HG02885 (cell line): ENCODE results near the gene CEP68.
"Not testable (repeated sequence)": the region's sequence is repeated elsewhere in the genome, so short reads cannot be mapped to it uniquely, and the experiment has no call there.

Experiments used
- ATAC-seq: cut with Tn5 transposase; IDR thresholded peaks from one replicate; pipeline ENCODE4 v1.9.1; 2021; ENCODE audit warnings: mild to moderate bottlenecking; ENCODE audit not compliant: unreplicated experiment, poor library complexity

The CEP68 gene

DNA sequence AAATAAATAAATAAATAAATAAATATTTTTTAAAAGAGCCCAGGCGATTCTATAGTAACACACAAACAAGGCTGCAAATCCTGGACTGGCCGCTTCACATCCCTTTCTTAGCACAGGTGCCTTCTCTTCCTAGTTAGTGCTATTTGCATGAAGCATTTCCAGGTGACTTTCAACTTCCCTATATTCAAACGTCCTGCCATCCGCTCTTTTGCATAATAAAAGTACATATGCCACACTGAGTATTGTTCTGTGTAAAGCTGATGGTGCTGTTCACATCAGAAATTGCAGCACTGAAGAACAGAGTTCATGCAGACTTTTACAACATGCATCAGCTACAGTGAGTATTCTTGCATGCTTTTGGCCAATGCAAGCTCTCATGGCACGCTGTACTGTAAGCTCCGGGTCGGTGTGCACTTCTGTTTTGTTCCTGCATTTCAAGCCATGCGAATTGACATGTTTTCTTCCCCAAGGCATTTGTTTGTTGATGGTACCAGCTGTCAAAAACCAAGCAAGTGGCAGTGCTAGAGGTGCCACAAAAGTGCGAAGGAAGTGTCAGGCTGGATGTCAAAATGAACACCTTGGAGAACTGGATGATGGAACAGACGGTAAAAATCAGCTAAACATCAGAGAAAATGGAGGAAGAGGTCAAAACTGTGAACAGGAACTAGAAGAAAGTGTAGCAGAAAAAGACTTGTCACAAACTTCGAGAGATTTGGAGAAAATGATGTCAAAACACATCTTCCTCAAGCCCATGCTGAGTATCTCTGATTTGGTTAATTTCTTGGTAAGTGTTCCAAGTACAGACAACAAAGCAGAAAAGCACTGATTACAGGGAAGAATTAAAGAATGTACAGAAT is 25.5 kb upstream of the CEP68 start:
- no peak for ATAC-seq

DNA sequence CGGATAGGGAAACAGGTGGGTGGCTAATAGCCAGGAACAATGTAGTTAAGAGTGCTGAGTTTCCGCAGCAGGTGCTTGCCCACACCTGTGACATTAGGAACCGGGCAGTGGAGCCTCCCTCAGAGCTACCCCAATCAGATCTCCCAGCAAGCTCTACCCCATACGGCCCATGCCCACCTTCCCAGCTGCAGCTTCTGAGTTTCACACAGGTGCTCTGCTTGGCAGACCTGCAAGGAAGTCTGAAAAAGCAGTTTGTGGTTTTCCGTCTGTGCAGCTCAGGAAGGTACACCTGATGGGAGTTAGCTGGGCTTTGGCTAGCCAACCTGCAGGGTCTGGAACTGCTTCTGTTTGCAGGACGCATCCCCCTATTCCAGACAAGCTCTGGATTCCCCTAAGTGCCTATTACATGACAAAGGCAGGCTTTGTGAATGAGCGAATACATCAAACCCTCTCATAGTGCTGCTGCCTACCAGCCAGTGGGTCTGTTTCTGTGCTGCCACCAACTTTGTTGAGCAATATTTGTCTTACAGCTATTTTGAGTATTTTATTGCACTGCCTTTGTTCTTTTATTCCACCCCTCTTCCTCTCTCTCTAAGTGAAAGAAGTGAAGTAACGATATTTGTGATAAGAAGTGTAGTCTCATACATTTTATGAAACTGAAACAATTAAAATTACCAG is 24.7 kb upstream of the CEP68 start:
- peak; percentile 40 for ATAC-seq

DNA sequence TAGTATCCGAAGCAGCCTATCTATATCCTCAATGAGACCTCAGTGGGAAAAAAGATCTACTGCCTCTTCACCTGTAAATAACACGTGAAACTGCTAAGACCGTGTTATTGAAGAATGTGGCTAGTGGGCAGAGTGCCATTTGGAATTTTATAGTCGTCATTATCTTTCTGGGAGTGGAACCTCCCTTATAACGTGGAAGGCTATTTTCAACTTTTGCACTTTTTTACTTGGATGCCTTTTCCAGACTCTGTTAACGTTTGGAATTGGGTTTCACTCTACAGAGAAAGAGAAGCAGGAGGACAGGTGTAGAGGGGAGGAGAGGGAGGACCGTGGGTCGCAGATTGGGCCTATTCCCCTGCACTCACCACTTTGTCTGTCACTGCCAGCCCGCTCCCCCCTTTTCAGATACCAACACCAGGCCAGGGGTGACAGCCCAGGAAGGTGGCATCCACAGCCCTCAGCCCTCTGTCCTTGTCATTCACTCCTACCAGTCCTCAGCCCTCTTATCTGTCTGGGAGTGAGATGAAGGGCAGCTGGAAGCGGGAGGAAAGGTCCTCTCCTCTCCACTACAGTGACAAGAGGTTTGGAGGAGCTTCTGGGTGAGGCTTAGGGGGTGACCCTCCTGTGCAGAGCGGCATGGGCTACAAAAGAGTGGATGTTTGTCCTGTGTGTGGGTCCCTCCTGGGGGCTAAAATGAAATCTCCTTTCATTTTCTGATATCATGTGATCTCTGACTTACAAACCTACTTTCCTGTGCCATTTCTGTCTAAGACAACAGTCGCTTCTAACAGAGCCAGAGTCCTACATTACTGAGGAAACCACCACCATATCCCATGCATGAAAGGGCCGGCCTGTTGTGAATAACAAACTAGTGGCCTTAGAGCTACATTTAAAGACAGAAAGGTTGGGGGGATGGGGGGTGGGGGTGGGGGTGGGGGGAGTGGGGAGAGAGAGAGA is 23.9 kb upstream of the CEP68 start:
- ATAC-seq, result no peak

DNA sequence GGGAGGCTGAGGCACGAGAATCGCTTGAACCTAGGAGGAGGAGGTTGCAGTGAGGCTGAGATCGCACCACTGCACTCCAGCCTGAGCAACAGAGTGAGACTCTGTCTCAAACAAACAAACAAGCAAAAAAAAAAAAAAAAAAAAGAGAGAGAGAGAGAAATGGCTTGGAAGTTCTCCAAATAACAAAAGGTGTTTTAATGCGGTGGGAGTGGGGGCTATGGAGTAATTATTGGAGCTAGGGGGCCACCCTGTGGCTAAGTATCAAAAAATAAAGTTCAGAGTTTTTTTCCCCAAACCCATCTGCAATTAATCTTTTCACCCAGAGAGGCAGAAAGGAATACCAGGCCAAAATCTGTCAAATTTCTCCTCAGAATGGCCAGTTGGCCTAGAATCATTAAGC is 23.0 kb upstream of the CEP68 start:
- no peak for ATAC-seq

DNA sequence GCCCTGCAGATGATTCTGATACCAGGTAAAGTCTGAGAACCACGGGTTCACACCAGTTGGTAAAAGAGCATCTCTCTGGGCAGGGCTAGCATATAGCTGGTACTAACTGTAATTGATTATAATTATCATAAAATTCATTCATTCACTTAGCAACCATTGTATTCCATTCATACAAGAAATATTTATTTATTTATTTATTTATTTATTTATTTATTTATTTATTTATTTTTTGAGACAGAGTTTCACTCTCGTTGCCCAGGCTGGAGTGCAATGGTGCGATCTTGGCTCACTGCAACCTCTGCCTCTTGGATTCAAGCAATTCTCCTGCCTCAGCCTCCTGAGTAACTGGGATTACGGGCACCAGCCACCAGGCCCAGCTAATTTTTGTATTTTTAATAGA is 22.5 kb upstream of the CEP68 start:
- not testable (repeated sequence) for ATAC-seq

DNA sequence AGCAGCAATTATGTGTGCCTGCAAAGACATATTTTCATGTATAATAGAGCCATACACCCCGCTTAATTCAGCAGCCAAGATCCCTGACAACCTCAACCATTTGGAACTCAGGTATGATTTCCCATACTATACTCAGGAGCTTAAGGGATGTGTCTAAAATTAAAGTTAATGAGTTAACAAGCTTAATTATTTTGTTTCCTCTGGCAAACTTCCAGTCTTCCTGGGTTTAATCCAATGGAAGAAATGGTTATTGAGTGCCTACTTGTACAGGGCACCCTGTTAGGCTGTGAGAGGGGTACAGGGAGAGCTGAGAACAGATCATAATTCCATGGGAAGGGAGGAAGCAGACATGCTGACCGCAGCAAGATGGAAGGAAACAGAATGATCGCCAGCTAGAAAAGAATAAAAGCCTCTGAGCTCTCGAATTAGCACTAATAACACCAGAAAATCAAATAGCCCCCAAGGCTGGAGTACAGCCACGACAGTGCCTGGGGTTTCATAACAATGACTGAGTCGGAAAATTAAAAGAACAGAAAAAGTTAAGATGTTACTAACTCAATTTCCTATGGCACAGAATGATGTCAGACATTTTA is 20.8 kb upstream of the CEP68 start:
- no peak for ATAC-seq

DNA sequence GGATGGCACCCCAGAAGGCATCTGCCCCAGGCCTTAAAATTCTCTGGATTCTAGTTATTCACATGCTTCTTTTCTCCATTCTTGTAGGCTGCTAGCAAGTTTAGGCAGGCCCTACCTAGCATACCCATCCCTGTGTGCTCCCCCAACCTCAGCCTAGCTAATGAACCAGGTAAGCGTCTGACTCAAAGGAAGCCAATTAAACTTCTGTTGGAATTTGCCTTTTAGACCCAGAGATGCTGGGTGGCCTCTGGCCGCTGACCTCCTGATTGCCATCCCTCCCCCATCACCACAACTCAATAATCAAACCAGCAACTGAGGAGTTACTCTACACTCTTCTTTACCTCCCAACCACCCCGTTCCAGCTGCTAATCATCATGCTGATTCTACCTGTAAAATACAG is 19.0 kb upstream of the CEP68 start:
- ATAC-seq, result no peak

DNA sequence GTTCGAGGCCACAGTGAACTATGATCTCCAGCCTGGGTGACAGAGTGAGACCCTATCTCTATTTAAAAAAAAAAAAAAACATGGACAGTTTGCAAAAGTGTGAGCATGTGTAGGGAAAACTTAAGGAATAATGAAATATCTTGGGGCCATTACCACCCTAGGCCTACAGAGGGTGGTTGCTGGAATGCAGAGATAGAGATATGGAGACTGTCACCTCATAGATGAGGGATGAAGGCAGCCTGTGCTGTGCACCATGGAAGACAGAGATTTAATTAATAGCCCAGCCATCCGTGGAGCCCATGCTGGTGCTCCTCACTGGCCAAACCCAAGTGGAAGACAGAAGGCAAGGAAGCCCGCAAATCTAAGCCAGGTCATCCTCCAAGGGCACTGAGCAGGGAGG is 16.6 kb upstream of the CEP68 start:
- ATAC-seq, result no peak

DNA sequence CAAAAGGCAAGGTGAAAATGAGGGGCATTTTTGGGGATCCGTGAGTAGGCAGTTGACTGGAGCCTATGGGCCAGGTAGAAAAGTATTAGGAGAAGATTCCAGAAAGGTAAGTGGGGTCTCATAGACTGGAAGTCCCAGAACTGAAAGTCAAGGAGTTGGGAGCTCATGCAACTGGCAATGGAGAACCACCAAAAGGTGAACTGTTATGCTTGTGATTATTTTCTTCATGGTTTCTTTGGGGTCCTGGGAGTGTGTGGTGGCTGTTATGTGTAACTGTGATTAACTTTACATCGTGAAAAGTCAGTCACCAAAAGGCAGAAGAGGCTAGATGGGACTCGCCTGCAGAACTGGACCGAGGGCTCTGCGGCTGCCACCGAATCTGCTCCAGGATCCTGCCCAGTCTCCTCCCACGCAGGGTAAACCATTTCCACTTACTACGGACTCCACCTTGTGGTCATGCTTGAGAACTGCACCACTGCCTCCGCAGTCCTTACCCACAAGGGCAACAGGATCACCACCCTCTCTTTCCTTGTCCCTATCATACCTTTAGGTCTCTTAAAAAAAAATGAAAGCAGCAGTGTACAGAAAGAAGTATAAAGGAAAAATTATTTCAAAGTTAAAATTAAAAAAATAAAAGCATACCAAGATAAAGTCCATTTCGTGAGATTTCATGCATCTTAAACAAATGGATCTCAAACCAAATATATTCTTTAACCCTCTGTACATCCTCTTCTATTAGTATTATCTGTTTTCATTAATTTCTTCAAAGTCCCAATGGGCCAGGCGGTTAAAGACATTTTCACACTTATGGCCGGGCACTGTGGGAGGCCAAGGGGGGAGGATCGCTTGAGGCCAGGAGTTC is 15.6 kb upstream of the CEP68 start:
- peak; percentile 86 for ATAC-seq

DNA sequence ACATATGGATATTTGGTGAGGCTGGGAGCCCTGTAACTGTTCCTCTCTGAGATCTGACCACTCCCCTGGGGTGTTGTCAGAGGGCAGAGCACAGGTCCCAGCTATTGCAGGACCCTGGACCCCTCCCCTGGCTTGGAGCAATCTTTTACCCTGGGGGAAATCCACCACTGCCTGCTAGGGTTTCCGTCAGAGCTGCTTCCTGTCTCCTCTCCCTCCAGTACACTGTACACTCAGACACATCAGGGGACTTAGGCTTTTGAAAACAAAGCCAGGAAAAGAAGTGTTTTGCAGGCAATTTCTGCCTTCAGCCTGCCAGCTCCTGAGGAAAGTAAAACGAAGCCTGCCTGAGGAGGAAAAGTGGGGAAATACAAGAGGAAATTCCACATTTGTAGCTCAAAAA is 13.2 kb upstream of the CEP68 start:
- no peak for ATAC-seq

DNA sequence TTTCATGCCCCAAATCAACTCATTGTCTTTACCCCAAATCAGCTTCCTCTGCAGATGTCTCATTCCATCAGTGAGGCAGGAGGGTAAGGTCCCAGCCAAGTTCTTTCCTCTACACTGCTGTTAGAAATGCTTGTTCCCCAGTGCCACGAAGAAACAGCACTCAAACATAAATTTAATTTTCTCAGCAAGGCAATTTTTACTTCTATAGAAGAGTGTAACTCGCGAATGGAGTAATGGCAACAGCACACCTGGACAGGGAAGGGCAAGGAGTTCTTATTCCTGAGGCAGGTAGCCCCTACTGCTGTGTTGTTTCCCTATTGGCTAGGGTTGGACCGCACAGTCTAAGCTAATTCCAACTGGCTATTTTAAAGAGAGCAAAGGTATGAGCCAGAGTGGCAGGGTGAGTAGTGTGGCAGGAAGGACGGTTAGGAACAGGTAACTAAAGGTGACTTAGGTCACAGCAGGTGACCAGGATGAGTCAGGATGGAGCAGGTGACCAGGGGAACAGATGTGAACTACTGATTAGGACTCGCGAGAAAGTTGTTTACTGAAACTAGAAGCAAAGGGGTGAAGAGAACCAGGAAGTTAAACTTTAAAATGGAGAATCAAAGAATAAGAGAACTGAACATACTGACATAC is 12.0 kb upstream of the CEP68 start:
- no peak for ATAC-seq

DNA sequence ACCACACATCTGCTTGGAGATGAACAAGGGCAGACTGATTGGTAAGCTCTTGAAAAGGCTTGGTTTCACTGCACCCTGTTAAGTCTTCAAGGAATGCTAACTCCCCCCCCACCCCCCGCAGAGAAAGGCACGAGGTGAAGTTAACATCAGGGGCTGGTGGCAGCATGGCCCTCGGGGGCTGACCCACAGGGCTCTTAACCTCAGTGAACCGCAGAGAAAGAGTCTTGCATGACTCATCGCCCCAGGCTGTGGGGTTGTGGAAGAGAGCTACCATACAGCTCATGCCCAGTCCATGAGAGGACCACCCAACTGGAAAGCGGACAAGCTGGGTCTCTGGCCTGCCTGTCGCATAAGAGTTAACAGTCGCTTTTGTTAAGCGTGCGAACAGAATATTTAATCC is 10.6 kb upstream of the CEP68 start:
- ATAC-seq, result no peak

DNA sequence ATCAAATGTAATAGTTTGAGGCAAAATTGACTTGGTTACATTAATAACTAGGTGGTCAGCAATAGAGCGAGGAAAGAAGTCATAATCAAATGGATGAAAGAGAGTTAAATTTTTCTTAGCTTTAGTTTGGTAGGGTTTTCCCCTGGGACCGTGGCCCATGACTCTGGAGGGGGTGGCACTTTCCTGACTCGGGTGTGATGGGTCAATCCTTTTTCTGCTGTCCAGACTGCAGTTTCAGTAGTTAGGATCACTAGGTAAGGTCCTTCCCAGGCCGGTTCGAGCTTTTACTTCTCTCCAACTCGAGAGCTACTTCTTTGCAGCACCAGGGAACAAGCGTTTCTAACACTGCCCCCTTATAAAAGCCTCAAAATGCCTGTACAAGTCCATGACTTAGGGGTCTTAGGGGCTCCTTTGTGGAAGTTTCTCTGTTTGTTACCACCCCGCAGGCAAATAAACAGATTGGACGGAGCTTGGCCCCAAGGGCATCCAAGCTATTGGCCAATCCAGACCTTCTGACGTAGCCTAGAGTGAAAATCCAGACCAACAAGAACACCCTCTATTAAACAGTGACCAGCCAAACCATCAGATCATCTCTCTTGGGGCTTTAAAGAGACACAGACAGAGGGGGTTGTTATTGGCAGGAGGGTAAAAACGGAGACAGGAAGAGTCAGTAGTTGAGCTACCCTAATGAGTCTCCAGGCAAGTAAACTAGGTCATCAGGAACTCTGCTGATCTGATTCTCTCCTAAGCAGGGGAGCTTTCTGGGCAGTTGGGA is 9.4 kb upstream of the CEP68 start:
- no peak for ATAC-seq

DNA sequence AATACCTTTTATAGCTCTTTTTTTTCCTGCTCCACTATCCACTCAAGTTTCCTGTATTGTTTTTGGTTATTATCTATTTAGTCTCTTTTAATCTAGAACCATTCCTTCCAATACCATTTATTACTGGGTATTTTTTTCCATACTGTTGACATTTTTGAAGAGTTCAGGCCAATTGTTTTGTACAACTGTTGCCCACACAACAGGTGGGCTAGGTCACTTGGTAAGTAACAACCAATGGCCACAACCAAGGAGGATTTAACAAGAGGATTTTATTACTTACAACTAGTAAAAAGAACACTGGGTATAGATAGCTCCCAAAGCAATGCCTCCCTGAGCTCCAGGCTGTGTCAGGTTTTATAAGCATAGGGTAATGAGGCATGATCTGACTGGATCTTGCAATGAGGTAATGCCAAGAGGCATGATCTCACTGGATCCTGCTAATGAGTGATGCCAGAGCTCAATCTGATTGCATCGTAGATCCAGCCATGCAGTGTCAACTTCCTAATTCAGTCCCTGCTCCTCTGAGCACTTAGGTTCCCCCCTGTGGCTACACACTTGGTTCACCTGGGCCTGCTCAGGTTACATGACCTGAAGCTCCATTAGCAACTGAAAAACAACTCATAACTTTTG is 7.1 kb upstream of the CEP68 start:
- no peak for ATAC-seq

DNA sequence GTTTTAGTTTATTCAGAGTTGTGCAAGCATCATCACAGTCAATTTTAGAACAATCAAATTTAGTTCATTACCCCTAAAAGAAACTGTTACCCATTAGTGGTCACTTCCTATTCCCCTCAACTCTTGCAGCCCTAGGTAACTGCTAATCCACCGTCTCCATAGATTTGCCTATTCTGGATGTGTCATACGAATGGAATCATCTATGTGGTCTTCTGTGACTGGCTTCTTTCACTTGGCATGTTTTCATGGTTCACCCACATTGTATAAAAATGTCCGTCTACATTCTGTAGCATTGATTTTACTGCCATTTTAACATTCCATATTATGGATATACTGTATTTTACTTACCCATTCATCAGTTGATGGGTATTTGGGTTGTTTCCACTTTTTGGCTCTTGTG is 5.3 kb upstream of the CEP68 start:
- no peak for ATAC-seq

DNA sequence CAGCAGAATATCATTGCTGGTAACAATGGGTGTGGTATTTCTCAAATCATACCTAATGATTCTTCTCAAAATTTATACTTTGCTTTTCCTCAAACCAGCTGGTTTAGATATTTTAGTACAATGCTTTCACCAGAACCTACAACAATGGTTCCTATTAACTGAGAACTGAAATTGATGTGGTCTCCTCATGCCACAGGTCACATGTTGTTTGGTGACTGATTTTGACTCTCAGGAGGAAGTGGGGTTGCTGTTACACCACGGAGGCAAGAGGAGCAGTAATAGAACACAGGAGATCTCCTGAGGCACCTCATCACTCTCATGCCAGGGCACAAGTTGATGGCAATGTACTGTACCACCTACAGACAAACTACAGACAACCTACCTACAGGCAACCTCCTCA is 3.0 kb upstream of the CEP68 start:
- peak; percentile 57 for ATAC-seq

DNA sequence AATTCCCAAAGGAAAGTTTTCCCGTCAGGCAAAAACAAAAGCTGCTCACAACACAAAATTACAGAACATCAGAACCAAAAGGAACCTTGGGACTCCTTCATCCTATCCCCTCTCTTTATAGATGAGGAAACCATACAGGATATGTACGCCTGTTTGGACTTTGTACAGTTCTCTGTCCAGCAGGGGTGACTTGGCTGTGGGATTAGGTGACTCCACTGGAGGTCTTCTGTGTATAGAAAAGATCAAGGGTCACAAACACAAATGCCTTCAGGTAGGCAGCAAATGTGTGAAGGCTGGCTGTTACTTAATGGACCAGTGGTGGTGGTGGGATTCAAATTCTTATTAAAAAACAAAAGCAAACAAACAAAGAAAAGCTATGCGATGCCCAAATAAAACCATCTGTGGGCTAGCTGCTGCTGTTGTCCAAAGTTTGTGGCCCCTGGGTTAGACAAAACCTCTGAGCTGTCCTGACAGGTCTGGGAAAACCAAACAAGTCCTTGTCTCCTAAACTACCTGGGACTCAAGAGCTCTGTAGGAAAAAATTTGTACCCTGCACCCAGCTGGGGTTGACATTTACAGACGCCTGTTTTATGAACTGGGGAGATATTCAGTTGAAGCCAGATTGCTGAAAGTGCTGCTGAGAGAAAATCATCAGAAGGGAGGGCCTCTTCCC is 1.3 kb upstream of the CEP68 start:
- no peak for ATAC-seq
